Esophagus muscularis mucosa (tissue), 4 donors: Measurements from ENCODE around the gene ARHGEF39. TPM values are rescaled to one million over a fixed set of nuclear protein-coding genes. Genes with fewer than 3 reads are reported as not detected.

ENCODE experiments used
- DNase-seq: peaks from one replicate; pipeline ENCODE4 v3.0.0-alpha.2; 2017; ENCODE audit errors: extremely low spot score
- H3K27ac ChIP-seq, 4 donors: fragments of 200-600 bp; sonication (generic); replicated peaks in 1 of 4; 1 replicate in 3 of 4; 2 replicates in 1 of 4; pipeline ENCODE4 v1.5.1; 2016 to 2019; ENCODE audit warnings: mild to moderate bottlenecking in 1 of 4
- H3K27me3 ChIP-seq, 4 donors: fragments of 200-600 bp; sonication (generic); one replicate each; pipeline versions ENCODE4 v1.5.1 to v1.6.0; 2016 to 2019
- H3K36me3 ChIP-seq, 4 donors: fragments of 200-600 bp; sonication (generic); one replicate each; pipeline ENCODE4 v1.5.1; 2016 to 2019
- H3K4me1 ChIP-seq, 4 donors: fragments of 200-600 bp; sonication (generic); one replicate each; pipeline ENCODE4 v1.5.1; 2016 to 2019
- H3K4me3 ChIP-seq, 4 donors: fragments of 200-600 bp; sonication (generic); 1 replicate in 2 of 4; 2 replicates in 2 of 4; pipeline ENCODE4 v1.5.1; 2016 to 2019; ENCODE audit warnings: mild to moderate bottlenecking in 4 of 4, moderate library complexity in 1 of 4
- H3K9me3 ChIP-seq, 4 donors: fragments of 200-600 bp; sonication (generic); 1 replicate in 3 of 4; 2 replicates in 1 of 4; pipeline ENCODE4 v1.5.1; 2016 to 2019
- EP300 ChIP-seq: sonication (generic); formaldehyde crosslinking; IDR thresholded peaks from one replicate; pipeline ENCODE4 v1.6.1; 2017; ENCODE audit warnings: antibody characterized with exemption
- POLR2A ChIP-seq: fragments of 450-650 bp; IDR thresholded peaks from one replicate; pipeline ENCODE4 v1.6.1; 2017; ENCODE audit warnings: antibody characterized with exemption, moderate library complexity, mild to moderate bottlenecking, low read depth
- POLR2AphosphoS5 ChIP-seq, 2 donors: sonication (generic); formaldehyde crosslinking; IDR thresholded peaks; one replicate each; pipeline ENCODE4 v1.6.1; 2017; ENCODE audit warnings: antibody characterized with exemption in 2 of 2
- WGBS: methylation state at CpG from one replicate; pipeline ENCODE4 v1.1.5; 2018; 5-methylcytosine and 5-hydroxymethylcytosine counted together
- intact Hi-C: fragments of 100-400 bp; cut with DNase I; formaldehyde crosslinking; loops from one replicate; pipeline ENCODE4 v1.15.1; 2023
- total RNA-seq, 4 donors: library from RNA; depleted of rRNA; stranded (reverse); fragments of >200 nt; gene quantifications; one replicate each; pipeline versions ENCODE4 v1.1.0 to v1.2.1, GENCODE V29; 2016
- TF ChIP-seq, protein P1 (sequence below), 3 experiments: fragments of 200-600 bp in 2 of 3; fragments of 450-650 bp in 1 of 3; sonication (generic) in 2 of 3; IDR thresholded peaks; one replicate each; pipeline ENCODE4 v1.5.1; 2017 to 2019; ENCODE audit warnings: antibody characterized with exemption in 3 of 3, mild to moderate bottlenecking in 2 of 3, moderate library complexity in 1 of 3

The ARHGEF39 gene
- total RNA-seq, 4 donors from 2014 or later: 1.3 to 3.3 (median 1.7) TPM

DNA sequence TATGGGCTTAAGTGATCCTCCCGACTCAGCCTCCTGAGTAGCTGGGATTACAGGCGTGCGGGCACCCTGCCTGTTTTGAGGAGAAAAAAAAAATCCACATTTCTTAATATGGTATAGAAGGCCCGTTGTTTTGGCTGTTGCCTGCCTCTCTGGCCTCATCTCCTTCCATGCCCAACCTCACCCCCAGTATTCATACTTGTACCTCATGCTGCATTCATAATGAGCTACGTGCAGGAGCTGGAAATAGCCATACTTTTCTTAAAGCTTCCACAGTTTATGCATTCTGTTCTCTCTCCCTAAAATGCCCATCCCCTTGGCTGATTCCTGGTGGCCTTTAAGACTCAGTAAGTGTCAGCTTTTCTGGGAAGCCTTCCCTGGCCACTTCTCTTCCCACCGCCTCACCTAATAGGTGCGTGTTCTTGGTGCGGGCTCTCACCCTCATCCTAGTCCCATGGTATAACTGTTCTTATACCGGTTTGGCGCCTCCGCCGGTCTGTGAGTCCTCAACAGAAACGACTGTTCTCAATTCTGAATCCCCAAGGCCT, 26.8 kb upstream of the ARHGEF39 start:
- no peaks in the 10 kb centered on the region for H3K9me3 ChIP-seq
- H3K36me3 ChIP-seq: peaks cover 14 to 32% (median 24%) of the 10 kb centered on the region in 4 donors
- peak in 1 of 2 donors; percentile 84 for TF ChIP-seq POLR2AphosphoS5 (IDR thresholded peaks at IDR 0.05)
- no peak for TF ChIP-seq POLR2A
- peak; percentile 81 for TF ChIP-seq EP300
- TF ChIP-seq, protein P1, sequence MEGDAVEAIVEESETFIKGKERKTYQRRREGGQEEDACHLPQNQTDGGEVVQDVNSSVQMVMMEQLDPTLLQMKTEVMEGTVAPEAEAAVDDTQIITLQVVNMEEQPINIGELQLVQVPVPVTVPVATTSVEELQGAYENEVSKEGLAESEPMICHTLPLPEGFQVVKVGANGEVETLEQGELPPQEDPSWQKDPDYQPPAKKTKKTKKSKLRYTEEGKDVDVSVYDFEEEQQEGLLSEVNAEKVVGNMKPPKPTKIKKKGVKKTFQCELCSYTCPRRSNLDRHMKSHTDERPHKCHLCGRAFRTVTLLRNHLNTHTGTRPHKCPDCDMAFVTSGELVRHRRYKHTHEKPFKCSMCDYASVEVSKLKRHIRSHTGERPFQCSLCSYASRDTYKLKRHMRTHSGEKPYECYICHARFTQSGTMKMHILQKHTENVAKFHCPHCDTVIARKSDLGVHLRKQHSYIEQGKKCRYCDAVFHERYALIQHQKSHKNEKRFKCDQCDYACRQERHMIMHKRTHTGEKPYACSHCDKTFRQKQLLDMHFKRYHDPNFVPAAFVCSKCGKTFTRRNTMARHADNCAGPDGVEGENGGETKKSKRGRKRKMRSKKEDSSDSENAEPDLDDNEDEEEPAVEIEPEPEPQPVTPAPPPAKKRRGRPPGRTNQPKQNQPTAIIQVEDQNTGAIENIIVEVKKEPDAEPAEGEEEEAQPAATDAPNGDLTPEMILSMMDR (IDR thresholded peaks at IDR 0.05): no peak
- DNase-seq: no peak
- 54% methylated on average over 13 of the region's 13 CpGs for WGBS
- intact Hi-C loops: loop anchor here (2.0 kb wide), 2 partner anchors 33 to 37 kb away; partner anchors contain the start of genes CCDC107 and RMRP
- H3K4me1 ChIP-seq: peaks cover 12 to 61% (median 57%) of the 10 kb centered on the region in 4 donors
- H3K27ac ChIP-seq: peak overlapping the region; percentile 95 to 98 (median 96)
- no peaks in the 10 kb centered on the region for H3K27me3 ChIP-seq
- peak overlapping the region; percentile 72 to 90 (median 86) for H3K4me3 ChIP-seq

DNA sequence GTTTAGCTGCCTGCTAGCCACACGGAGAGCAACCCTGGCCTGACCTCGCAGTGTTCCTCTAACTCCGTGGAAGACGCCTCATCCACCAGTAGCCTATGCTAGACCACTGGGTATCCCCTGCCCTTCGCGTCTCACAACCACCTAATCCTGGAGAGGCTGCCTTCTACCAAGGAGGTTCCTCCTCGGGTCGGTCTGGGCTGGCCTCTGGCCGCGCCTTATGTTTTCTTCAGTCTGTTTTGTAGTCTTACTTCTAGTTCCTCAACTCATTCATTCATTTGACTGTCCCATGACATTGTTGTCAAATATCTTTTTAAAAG, 26.3 kb upstream of the ARHGEF39 start:
- TF ChIP-seq POLR2A (no peak), EP300 (no peak), POLR2AphosphoS5 (IDR thresholded peaks at IDR 0.05) (no peak)
- TF ChIP-seq, protein P1 (IDR thresholded peaks at IDR 0.05): no peak
- Histone ChIP-seq H3K27ac (peak overlapping the region; percentile 95 to 98 (median 96)), H3K27me3 (no peaks in the 10 kb centered on the region), H3K9me3 (no peaks in the 10 kb centered on the region), H3K4me1 (peaks cover 16 to 56% (median 53%) of the 10 kb centered on the region in 4 donors), H3K4me3 (peak overlapping the region; percentile 72 to 90 (median 86)), H3K36me3 (peaks cover 9 to 34% (median 26%) of the 10 kb centered on the region in 4 donors)
- DNase-seq: no peak
- intact Hi-C loops: loop anchor here (2.0 kb wide), 2 partner anchors 32 to 38 kb away; partner anchors contain the start of genes CCDC107 and RMRP
- WGBS: 7% methylated on average over 9 of the region's 10 CpGs

DNA sequence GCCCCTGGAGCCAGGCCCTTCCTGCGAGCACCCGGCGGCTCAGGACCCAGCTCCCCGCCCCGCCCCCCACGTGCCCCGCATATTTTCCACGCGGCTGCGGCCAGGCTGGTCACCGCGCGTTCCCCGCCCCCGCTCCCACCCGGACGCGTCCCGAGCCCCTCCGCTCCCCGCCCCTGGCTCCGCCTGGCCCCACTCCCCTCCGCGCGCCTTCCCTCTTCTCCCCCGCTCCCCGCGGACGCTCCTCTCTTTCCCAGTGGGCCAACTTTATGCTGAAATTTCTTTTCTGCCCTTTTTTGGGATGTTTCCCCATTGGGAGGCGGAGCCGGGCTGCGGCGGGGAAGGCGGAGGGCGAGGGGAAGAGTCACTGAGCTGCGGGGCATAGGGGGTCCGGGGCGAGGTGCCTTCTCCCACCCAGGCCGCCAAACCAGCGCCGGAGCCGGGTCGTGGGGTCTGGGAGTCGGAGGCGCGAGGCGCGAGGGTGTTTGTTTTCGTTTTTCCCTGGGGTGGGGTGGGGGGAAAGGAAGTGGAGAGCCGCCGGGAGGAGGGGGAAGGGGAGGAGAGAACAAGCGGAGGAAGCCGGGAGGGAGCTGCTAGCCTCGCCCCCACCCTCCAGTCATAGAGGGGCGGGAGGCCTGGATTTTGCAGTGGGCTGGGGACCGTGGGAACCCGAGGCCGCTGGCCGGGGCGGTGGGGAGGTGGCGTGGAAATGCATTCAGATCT, 25.8 kb upstream of the ARHGEF39 start:
- Histone ChIP-seq H3K9me3 (no peaks in the 10 kb centered on the region), H3K4me1 (peaks cover 22 to 56% (median 48%) of the 10 kb centered on the region in 4 donors), H3K4me3 (peak overlapping the region; percentile 72 to 90 (median 86)), H3K36me3 (peaks cover 9 to 34% (median 28%) of the 10 kb centered on the region in 4 donors), H3K27me3 (no peaks in the 10 kb centered on the region), H3K27ac (peak overlapping the region; percentile 95 to 98 (median 96))
- WGBS: 2% methylated on average over 38 of the region's 61 CpGs
- DNase-seq: peak; percentile 96
- intact Hi-C loops: loop anchor here (2.0 kb wide), 2 partner anchors 32 to 38 kb away; partner anchors contain the start of genes CCDC107 and RMRP
- TF ChIP-seq, protein P1 (IDR thresholded peaks at IDR 0.05): no peak
- TF ChIP-seq POLR2A (peak; percentile 39), POLR2AphosphoS5 (IDR thresholded peaks at IDR 0.05) (peak in 1 of 2 donors; percentile 77)

DNA sequence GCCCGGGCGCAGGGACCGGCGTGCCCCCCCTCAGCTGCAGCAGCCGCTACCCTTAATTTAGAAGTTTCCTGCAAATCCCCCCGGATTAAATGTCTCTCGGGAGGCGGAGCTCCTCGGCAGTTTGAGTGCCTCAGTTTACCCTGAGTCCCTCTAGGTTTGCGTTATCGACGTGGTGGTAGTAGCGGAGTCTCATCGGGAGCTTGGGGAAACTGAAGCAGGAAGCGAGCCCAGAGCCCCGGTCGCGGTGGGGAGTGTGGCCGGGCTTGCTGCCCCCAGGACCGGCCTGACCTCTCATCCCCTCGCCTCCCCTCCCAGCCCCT, 25.3 kb upstream of the ARHGEF39 start:
- Histone ChIP-seq H3K4me1 (peaks cover 27 to 56% (median 43%) of the 10 kb centered on the region in 4 donors), H3K36me3 (peaks cover 11 to 37% (median 31%) of the 10 kb centered on the region in 4 donors), H3K27ac (peak overlapping the region; percentile 95 to 98 (median 96)), H3K4me3 (peak overlapping the region; percentile 72 to 90 (median 86)), H3K9me3 (no peaks in the 10 kb centered on the region), H3K27me3 (no peaks in the 10 kb centered on the region)
- TF ChIP-seq EP300 (no peak), POLR2AphosphoS5 (IDR thresholded peaks at IDR 0.05) (no peak), POLR2A (no peak)
- TF ChIP-seq, protein P1 (IDR thresholded peaks at IDR 0.05): no peak
- intact Hi-C loops: loop anchor here (2.0 kb wide), 2 partner anchors 31 to 39 kb away; partner anchors contain the start of genes CCDC107 and RMRP
- WGBS: no CpG with 5 or more reads among the region's 21 CpGs
- DNase-seq: no peak
